HUES64 (cell line): ENCODE data around the gene VPS9D1.
"Not testable (repeated sequence)": the region's sequence is repeated elsewhere in the genome, so short reads cannot be mapped to it uniquely, and the experiment has no call there.

ENCODE experiments used
- H3K27ac ChIP-seq: 2 replicates; pipeline ENCODE4 v1.7.0; 2013; ENCODE audit warnings: low read depth, low read length, inconsistent platforms
- H3K27me3 ChIP-seq: 2 replicates; pipeline ENCODE4 v1.6.1; 2013; ENCODE audit warnings: mild to moderate bottlenecking, low read length; ENCODE audit not compliant: insufficient read depth
- H3K36me3 ChIP-seq: 2 replicates; pipeline ENCODE4 v1.6.1; 2013; ENCODE audit warnings: mild to moderate bottlenecking, low read length; ENCODE audit not compliant: insufficient read depth
- H3K4me1 ChIP-seq: 2 replicates; pipeline ENCODE4 v1.6.1; 2013; ENCODE audit warnings: mild to moderate bottlenecking, low read length, moderate library complexity; ENCODE audit not compliant: insufficient read depth
- H3K4me3 ChIP-seq: 2 replicates; pipeline ENCODE4 v1.5.1; 2013; ENCODE audit warnings: mild to moderate bottlenecking, low read length, moderate library complexity
- H3K9ac ChIP-seq: 2 replicates; pipeline ENCODE4 v1.6.1; 2013; ENCODE audit warnings: mild to moderate bottlenecking, low read depth, low read length
- H3K9me3 ChIP-seq: 2 replicates; pipeline ENCODE4 v1.6.1; 2013; ENCODE audit warnings: low read depth, low read length; ENCODE audit not compliant: insufficient read depth
- WGBS: fragments of 150-250, 120-280 bp; methylation state at CpG from one replicate; pipeline ENCODE4 v1.1.7; 2013; ENCODE audit warnings: missing lambda C conversion rate; 5-methylcytosine and 5-hydroxymethylcytosine counted together

VPS9D1 gene

GRCh38 chr16:89697161-89697615 is 23.5 kb downstream of the VPS9D1 start:
- WGBS: 94% methylated on average over 19 of the region's 19 CpGs
- Histone ChIP-seq H3K4me1 (peaks cover 6% of the 10 kb centered on the region; the same call in 1 of the 2 replicates), H3K27me3 (no peaks in the 10 kb centered on the region), H3K36me3 (peaks cover 48% of the 10 kb centered on the region), H3K9me3 (no peaks in the 10 kb centered on the region), H3K4me3 (no peak overlapping the region), H3K27ac (no peak overlapping the region), H3K9ac (no peak overlapping the region)

- Histone ChIP-seq H3K9ac (no peak overlapping the region), H3K27ac (no peak overlapping the region), H3K4me1 (peaks cover 6% of the 10 kb centered on the region; the same call in 1 of the 2 replicates)
Measured at GRCh38 chr16:89696670-89697128, 24.0 kb downstream of the VPS9D1 start.

GRCh38 chr16:89695875-89696669 is 24.6 kb downstream of the VPS9D1 start:
- H3K9ac ChIP-seq: no peak overlapping the region
- H3K4me1 ChIP-seq: peaks cover 6% of the 10 kb centered on the region; the same call in 1 of the 2 replicates
- H3K36me3 ChIP-seq: peaks cover 58% of the 10 kb centered on the region
- no peaks in the 10 kb centered on the region for H3K9me3 ChIP-seq
- H3K27ac ChIP-seq: no peak overlapping the region
- H3K27me3 ChIP-seq: no peaks in the 10 kb centered on the region
- H3K4me3 ChIP-seq: no peak overlapping the region
- WGBS: 88% methylated on average over 25 of the region's 25 CpGs

More at GRCh38 chr16:89696670-89697128, 24.0 kb downstream of the VPS9D1 start:
- Histone ChIP-seq H3K27me3 (no peaks in the 10 kb centered on the region), H3K4me3 (no peak overlapping the region), H3K36me3 (peaks cover 53% of the 10 kb centered on the region), H3K9me3 (no peaks in the 10 kb centered on the region)
- 93% methylated on average over 18 of the region's 18 CpGs for WGBS

- Histone ChIP-seq H3K27ac (no peak overlapping the region; the same call in 1 of the 2 replicates), H3K9me3 (no peaks in the 10 kb centered on the region), H3K36me3 (peaks cover 63% of the 10 kb centered on the region), H3K27me3 (no peaks in the 10 kb centered on the region), H3K4me3 (no peak overlapping the region), H3K4me1 (peaks cover 3% of the 10 kb centered on the region; the same call in 1 of the 2 replicates), H3K9ac (no peak overlapping the region)
- WGBS: 95% methylated on average over 31 of the region's 31 CpGs
Measured at GRCh38 chr16:89695086-89695874, 25.4 kb downstream of the VPS9D1 start.

GRCh38 chr16:89694784-89695085 is 26.0 kb downstream of the VPS9D1 start:
- not testable (repeated sequence) for H3K9me3 ChIP-seq, H3K9ac ChIP-seq, H3K27ac ChIP-seq, H3K27me3 ChIP-seq, H3K4me1 ChIP-seq, H3K4me3 ChIP-seq
- H3K36me3 ChIP-seq: peaks cover 69% of the 10 kb centered on the region
- 93% methylated on average over 23 of the region's 23 CpGs for WGBS

GRCh38 chr16:89693931-89694783 is 26.5 kb downstream of the VPS9D1 start:
- H3K4me1 ChIP-seq: no peaks in the 10 kb centered on the region
- peaks cover 73% of the 10 kb centered on the region for H3K36me3 ChIP-seq
- no peaks in the 10 kb centered on the region for H3K9me3 ChIP-seq
- H3K9ac ChIP-seq: no peak overlapping the region
- no peak overlapping the region for H3K4me3 ChIP-seq
- WGBS: 92% methylated on average over 32 of the region's 32 CpGs
- H3K27me3 ChIP-seq: no peaks in the 10 kb centered on the region
- H3K27ac ChIP-seq: no peak overlapping the region

- WGBS: 96% methylated on average over 11 of the region's 11 CpGs
- Histone ChIP-seq H3K9ac (no peak overlapping the region), H3K4me1 (no peaks in the 10 kb centered on the region), H3K9me3 (no peaks in the 10 kb centered on the region), H3K27ac (no peak overlapping the region), H3K27me3 (no peaks in the 10 kb centered on the region), H3K36me3 (peaks cover 75% of the 10 kb centered on the region), H3K4me3 (no peak overlapping the region)
Measured at GRCh38 chr16:89693289-89693731, 27.4 kb downstream of the VPS9D1 start.

- peaks cover 68% of the 10 kb centered on the region for H3K36me3 ChIP-seq
Measured at GRCh38 chr16:89691986-89692569, 28.6 kb downstream of the VPS9D1 start.

GRCh38 chr16:89691231-89691985 is 29.3 kb downstream of the VPS9D1 start:
- WGBS: 94% methylated on average over 21 of the region's 21 CpGs
- H3K9ac ChIP-seq: no peak overlapping the region
- peaks cover 62% of the 10 kb centered on the region for H3K36me3 ChIP-seq
- no peak overlapping the region for H3K4me3 ChIP-seq
- no peak overlapping the region for H3K27ac ChIP-seq
- no peaks in the 10 kb centered on the region for H3K9me3 ChIP-seq
- no peaks in the 10 kb centered on the region for H3K27me3 ChIP-seq
- peaks cover 7% of the 10 kb centered on the region; the same call in 1 of the 2 replicates for H3K4me1 ChIP-seq

More at GRCh38 chr16:89691986-89692569, 28.6 kb downstream of the VPS9D1 start:
- H3K9me3 ChIP-seq: no peaks in the 10 kb centered on the region
- no peak overlapping the region for H3K27ac ChIP-seq
- no peaks in the 10 kb centered on the region for H3K27me3 ChIP-seq
- WGBS: 94% methylated on average over 13 of the region's 13 CpGs
- H3K4me3 ChIP-seq: no peak overlapping the region
- H3K4me1 ChIP-seq: peaks cover 7% of the 10 kb centered on the region; the same call in 1 of the 2 replicates
- H3K9ac ChIP-seq: no peak overlapping the region
